IMR-90 (cell line): ENCODE measurements around the gene PLAAT4. TPM values are rescaled to one million over a fixed set of nuclear protein-coding genes. Genes with fewer than 3 reads are reported as not detected.

Source experiments
- ATAC-seq: fragments of 200-7000 bp; cut with Tn5 transposase; 2 replicates; pipeline ENCODE4 v1.9.1; 2020; ENCODE audit warnings: low read depth, mild to moderate bottlenecking, moderate library complexity
- BruUV-seq: library from RNA; stranded (reverse); fragments of 400-500 nt; replicated peaks from 2 replicates; lab custom pipeline; 2021; lab: Mats Ljungman, UMichigan
- CTCF ChIA-PET: fragments of 300-600 bp; formaldehyde crosslinking; extraction: SDS; loops from one replicate; lab custom pipeline; 2021; ENCODE audit warnings: antibody characterized with exemption; lab: Yijun Ruan, JAX
- POLR2A ChIA-PET: fragments of 300-600 bp; sonication (Branson Sonifier 250); formaldehyde crosslinking; loops from one replicate; lab custom pipeline; 2022; ENCODE audit warnings: antibody characterized with exemption; ENCODE audit not compliant: unreplicated experiment; lab: Charles Lee
- DNase-seq: peaks from one replicate; pipeline ENCODE4 v3.0.0; 2013
- H2AFZ ChIP-seq: replicated peaks from 2 replicates; pipeline ENCODE3; 2013; ENCODE audit warnings: low read length, mild to moderate bottlenecking; ENCODE audit not compliant: poor library complexity
- H2AK5ac ChIP-seq: 2 replicates; pipeline ENCODE4 v1.6.1; 2013; ENCODE audit warnings: low read depth, low read length, inconsistent platforms
- H2AK9ac ChIP-seq: replicated peaks from 2 replicates; pipeline ENCODE3; 2013; ENCODE audit warnings: mild to moderate bottlenecking, low read depth, low read length, moderate library complexity; ENCODE audit not compliant: poor library complexity
- H2BK120ac ChIP-seq: 2 replicates; pipeline ENCODE4 v1.6.1; 2013; ENCODE audit warnings: low read depth, low read length, inconsistent platforms
- H2BK15ac ChIP-seq: 3 replicates; pipeline ENCODE4 v1.6.1; 2013; ENCODE audit warnings: low read depth, low read length, inconsistent platforms
- H2BK20ac ChIP-seq: 2 replicates; pipeline ENCODE4 v1.6.1; 2013; ENCODE audit warnings: low read depth, mild to moderate bottlenecking, inconsistent platforms, low read length, moderate library complexity
- H2BK5ac ChIP-seq: 2 replicates; pipeline ENCODE4 v1.6.1; 2013; ENCODE audit warnings: mild to moderate bottlenecking, low read depth, low read length, inconsistent platforms; ENCODE audit not compliant: poor library complexity, severe bottlenecking
- H3K14ac ChIP-seq: replicated peaks from 2 replicates; pipeline ENCODE4 v1.6.1; 2013; ENCODE audit warnings: low read depth, low read length, inconsistent platforms
- H3K18ac ChIP-seq: 2 replicates; pipeline ENCODE4 v1.6.1; 2013; ENCODE audit warnings: low read depth, low read length, control low read depth
- H3K23ac ChIP-seq: 2 replicates; pipeline ENCODE4 v1.6.1; 2013; ENCODE audit warnings: low read depth, low read length, inconsistent platforms
- H3K27ac ChIP-seq: 2 replicates; pipeline ENCODE4 v1.5.1; 2013; ENCODE audit warnings: mild to moderate bottlenecking, control low read depth, low read length; ENCODE audit not compliant: insufficient read depth
- H3K27me3 ChIP-seq: 2 replicates; pipeline ENCODE4 v1.6.1; 2013; ENCODE audit warnings: low read length; ENCODE audit not compliant: control insufficient read depth, insufficient read depth
- H3K36me3 ChIP-seq: 2 replicates; pipeline ENCODE4 v1.6.1; 2013; ENCODE audit warnings: low read length, mixed read lengths; ENCODE audit not compliant: control insufficient read depth, insufficient read depth
- H3K4ac ChIP-seq: 2 replicates; pipeline ENCODE4 v1.6.1; 2013; ENCODE audit warnings: low read depth, low read length, inconsistent platforms
- H3K4me1 ChIP-seq: 2 replicates; pipeline ENCODE4 v1.6.1; 2013; ENCODE audit warnings: low read length, mixed read lengths; ENCODE audit not compliant: control insufficient read depth, insufficient read depth
- H3K4me2 ChIP-seq: 2 replicates; pipeline ENCODE4 v1.6.1; 2013; ENCODE audit warnings: low read depth, mild to moderate bottlenecking, control low read depth, low read length, moderate library complexity
- H3K4me3 ChIP-seq: 2 replicates; pipeline ENCODE4 v1.5.1; 2013; ENCODE audit warnings: low read depth, mild to moderate bottlenecking, control low read depth, low read length, moderate library complexity; ENCODE audit not compliant: insufficient read depth
- H3K56ac ChIP-seq: 2 replicates; pipeline ENCODE4 v1.6.1; 2013; ENCODE audit warnings: low read length, inconsistent platforms; ENCODE audit not compliant: insufficient read depth; ENCODE audit errors: extremely low read depth
- H3K79me1 ChIP-seq, 2 experiments: 2 replicates each; pipeline ENCODE4 v1.6.1; 2013; ENCODE audit warnings: low read length in 2 of 2, inconsistent platforms in 1 of 2, low read depth in 1 of 2
- H3K9ac ChIP-seq: 2 replicates; pipeline ENCODE4 v1.6.1; 2013; ENCODE audit warnings: low read depth, low read length, control low read depth
- H3K9me1 ChIP-seq: 2 replicates; pipeline ENCODE4 v1.6.1; 2013; ENCODE audit warnings: low read length, inconsistent platforms; ENCODE audit not compliant: insufficient read depth
- H3K9me3 ChIP-seq: 2 replicates; pipeline ENCODE4 v1.6.1; 2013; ENCODE audit warnings: low read length; ENCODE audit not compliant: control insufficient read depth, insufficient read depth
- H4K20me1 ChIP-seq: 2 replicates; pipeline ENCODE4 v1.6.1; 2013; ENCODE audit warnings: low read length, inconsistent platforms; ENCODE audit not compliant: insufficient read depth
- H4K5ac ChIP-seq: 2 replicates; pipeline ENCODE4 v1.6.1; 2013; ENCODE audit warnings: mild to moderate bottlenecking, low read depth, low read length, control low read depth
- H4K8ac ChIP-seq, 2 experiments: 2 replicates each; pipeline ENCODE4 v1.6.1; 2013; ENCODE audit warnings: low read depth in 2 of 2, low read length in 2 of 2, control low read depth in 1 of 2, inconsistent platforms in 1 of 2
- H4K91ac ChIP-seq: 2 replicates; pipeline ENCODE4 v1.6.1; 2013; ENCODE audit warnings: low read depth, low read length, inconsistent platforms; ENCODE audit not compliant: insufficient read depth
- BHLHE40 ChIP-seq: fragments of 150-350 bp; IDR thresholded peaks from 2 replicates; pipeline ENCODE4 v1.6.1; 2016; ENCODE audit warnings: mild to moderate bottlenecking, low read depth, low read length
- CEBPB ChIP-seq: IDR thresholded peaks from 2 replicates; pipeline ENCODE4 v1.6.1; 2012; ENCODE audit warnings: low read depth, low read length, improper control_type of control experiment
- CTCF ChIP-seq: conservative IDR thresholded peaks from 2 replicates; pipeline ENCODE4 v1.5.1; 2012; ENCODE audit warnings: mild to moderate bottlenecking, low read depth, low read length, improper control_type of control experiment
- FOS ChIP-seq: fragments of 150-350 bp; IDR thresholded peaks from 2 replicates; pipeline ENCODE4 v1.6.1; 2016; ENCODE audit warnings: low read depth, low read length
- MAZ ChIP-seq: IDR thresholded peaks from 2 replicates; pipeline ENCODE4 v1.6.1; 2012; ENCODE audit warnings: low read depth, mild to moderate bottlenecking, low read length, improper control_type of control experiment, moderate library complexity, borderline replicate concordance
- POLR2A ChIP-seq: IDR thresholded peaks from 2 replicates; pipeline ENCODE4 v1.6.1; 2012; ENCODE audit warnings: mild to moderate bottlenecking, low read depth, low read length
- RAD21 ChIP-seq: IDR thresholded peaks from 2 replicates; pipeline ENCODE4 v1.6.1; 2012; ENCODE audit warnings: low read length, improper control_type of control experiment
- RCOR1 ChIP-seq: IDR thresholded peaks from 2 replicates; pipeline ENCODE4 v1.6.1; 2012; ENCODE audit warnings: mild to moderate bottlenecking, low read length, improper control_type of control experiment; ENCODE audit not compliant: insufficient replicate concordance
- RFX5 ChIP-seq: IDR thresholded peaks from 2 replicates; pipeline ENCODE4 v1.8.0; 2012; ENCODE audit warnings: low read depth, mild to moderate bottlenecking, low read length, moderate library complexity
- SMC3 ChIP-seq: fragments of 150-350 bp; IDR thresholded peaks from 2 replicates; pipeline ENCODE4 v1.6.1; 2016; ENCODE audit warnings: low read depth, mild to moderate bottlenecking, antibody characterized with exemption, low read length, moderate library complexity
- USF2 ChIP-seq: fragments of 150-350 bp; IDR thresholded peaks from 2 replicates; pipeline ENCODE4 v1.6.1; 2017; ENCODE audit warnings: mild to moderate bottlenecking, antibody characterized with exemption, low read length, low read depth
- WGBS, 2 experiments: methylation state at CpG; one replicate each; pipeline versions ENCODE4 v1.1.5 to v1.1.7; 2013; ENCODE audit warnings: missing lambda C conversion rate in 2 of 2; ENCODE audit not compliant: insufficient read length in 1 of 2; ENCODE audit errors: extremely low coverage in 2 of 2; 5-methylcytosine and 5-hydroxymethylcytosine counted together
- dilution Hi-C: fragments of 300-500 bp; cut with HindIII; formaldehyde crosslinking; loops from one replicate; pipeline ENCODE4 v1.14.3; 2018; ENCODE audit warnings: low sequenced_read_pairs; ENCODE audit not compliant: unreplicated experiment
- in situ Hi-C: fragments of 300-500 bp; cut with MboI; formaldehyde crosslinking; loops from 3 replicates; pipeline ENCODE4 v1.14.3; 2019; ENCODE audit warnings: low sequenced_read_pairs, inconsistent platforms, mixed read lengths
- intact Hi-C: fragments of 100-400 bp; cut with micrococcal nuclease; formaldehyde crosslinking; loops from 2 replicates; pipeline ENCODE4 v1.10.0; 2022
- polyA plus RNA-seq, 3 experiments: library from polyadenylated mRNA; depleted of rRNA; stranded (reverse); fragments of >200 nt; gene quantifications; 2 replicates each; pipeline ENCODE4 v1.2.3, GENCODE V29; 2012; ENCODE audit warnings: low replicate concordance in 1 of 3
- total RNA-seq: library from RNA; depleted of rRNA; stranded (reverse); fragments of >200 nt; gene quantifications from 2 replicates; pipeline ENCODE4 v1.2.3, GENCODE V29; 2012
- TF ChIP-seq, protein P1 (sequence below): fragments of 150-350 bp; IDR thresholded peaks from 2 replicates; pipeline ENCODE4 v1.6.1; 2016; ENCODE audit warnings: low read depth, mild to moderate bottlenecking, low read length, moderate library complexity, borderline replicate concordance

PLAAT4 gene
- total and polyA plus RNA-seq, 2 of the 4 experiments (the other 2 are of a cell fraction) = 0.17 to 0.18 TPM

DNA sequence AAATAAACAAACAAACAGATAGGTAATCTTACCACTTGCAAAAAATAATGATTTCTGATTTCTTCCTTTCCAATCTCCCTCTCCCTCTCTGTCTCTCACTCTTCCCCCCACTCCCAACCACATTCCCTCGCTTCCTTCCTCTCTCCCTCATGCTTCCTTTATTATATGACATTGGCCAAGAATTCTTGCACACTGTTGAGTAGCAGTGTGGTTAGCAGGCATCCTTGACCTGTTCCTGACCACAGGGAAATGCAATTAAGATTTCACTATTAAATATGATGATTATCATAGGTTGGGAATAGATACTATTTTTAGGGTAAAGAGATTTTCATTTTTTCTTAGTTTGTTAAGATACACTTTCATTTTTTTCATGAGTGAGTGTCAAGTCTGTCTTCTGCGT, 14.7 kb upstream of the PLAAT4 start:
- ChIA-PET POLR2A (no interaction called here), CTCF (no interaction called here)
- Histone ChIP-seq H2BK120ac (no peak overlapping the region), H3K56ac (no peak overlapping the region), H3K4ac (no peak overlapping the region), H3K9ac (no peak overlapping the region), H4K8ac (no peak overlapping the region), H2AK5ac (no peak overlapping the region), H4K5ac (no peak overlapping the region), H3K9me1 (no peaks in the 10 kb centered on the region; the same call in 1 of the 2 replicates), H4K91ac (no peak overlapping the region), H2BK15ac (no peak overlapping the region), H3K14ac (no peak overlapping the region), H3K36me3 (no peaks in the 10 kb centered on the region), H3K4me3 (no peak overlapping the region), H3K4me2 (no peak overlapping the region), H3K79me1 (no peaks in the 10 kb centered on the region), H3K9me3 (peaks cover 3% of the 10 kb centered on the region; the same call in 1 of the 2 replicates), H2BK20ac (no peak overlapping the region), H4K20me1 (no peaks in the 10 kb centered on the region), H2AK9ac (no peak overlapping the region), H2BK5ac (no peak overlapping the region), H3K27ac (no peak overlapping the region), H3K23ac (no peak overlapping the region), H2AFZ (no peak overlapping the region), H3K18ac (no peak overlapping the region), H3K4me1 (peaks cover 6% of the 10 kb centered on the region; the same call in 1 of the 2 replicates), H3K27me3 (no peaks in the 10 kb centered on the region)
- TF ChIP-seq RFX5 (no peak), RAD21 (no peak), CTCF (no peak), SMC3 (no peak), RCOR1 (no peak), POLR2A (no peak), CEBPB (no peak), FOS (no peak), USF2 (no peak), BHLHE40 (no peak), MAZ (no peak)
- TF ChIP-seq, protein P1, sequence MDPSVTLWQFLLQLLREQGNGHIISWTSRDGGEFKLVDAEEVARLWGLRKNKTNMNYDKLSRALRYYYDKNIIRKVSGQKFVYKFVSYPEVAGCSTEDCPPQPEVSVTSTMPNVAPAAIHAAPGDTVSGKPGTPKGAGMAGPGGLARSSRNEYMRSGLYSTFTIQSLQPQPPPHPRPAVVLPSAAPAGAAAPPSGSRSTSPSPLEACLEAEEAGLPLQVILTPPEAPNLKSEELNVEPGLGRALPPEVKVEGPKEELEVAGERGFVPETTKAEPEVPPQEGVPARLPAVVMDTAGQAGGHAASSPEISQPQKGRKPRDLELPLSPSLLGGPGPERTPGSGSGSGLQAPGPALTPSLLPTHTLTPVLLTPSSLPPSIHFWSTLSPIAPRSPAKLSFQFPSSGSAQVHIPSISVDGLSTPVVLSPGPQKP = no peak
- dilution Hi-C loops = no loop called here
- DNase-seq (no peak), ATAC-seq (no peak)
- BruUV-seq = no TSS peak
- 100% methylated on average over 1 of the region's 2 CpGs; no CpG with 5 or more reads in 1 of the 2 experiments for WGBS, 2 experiments
- intact Hi-C loops = no loop called here
- in situ Hi-C loops = no loop called here
